ENCODE data around the gene LRP6.

DNA sequence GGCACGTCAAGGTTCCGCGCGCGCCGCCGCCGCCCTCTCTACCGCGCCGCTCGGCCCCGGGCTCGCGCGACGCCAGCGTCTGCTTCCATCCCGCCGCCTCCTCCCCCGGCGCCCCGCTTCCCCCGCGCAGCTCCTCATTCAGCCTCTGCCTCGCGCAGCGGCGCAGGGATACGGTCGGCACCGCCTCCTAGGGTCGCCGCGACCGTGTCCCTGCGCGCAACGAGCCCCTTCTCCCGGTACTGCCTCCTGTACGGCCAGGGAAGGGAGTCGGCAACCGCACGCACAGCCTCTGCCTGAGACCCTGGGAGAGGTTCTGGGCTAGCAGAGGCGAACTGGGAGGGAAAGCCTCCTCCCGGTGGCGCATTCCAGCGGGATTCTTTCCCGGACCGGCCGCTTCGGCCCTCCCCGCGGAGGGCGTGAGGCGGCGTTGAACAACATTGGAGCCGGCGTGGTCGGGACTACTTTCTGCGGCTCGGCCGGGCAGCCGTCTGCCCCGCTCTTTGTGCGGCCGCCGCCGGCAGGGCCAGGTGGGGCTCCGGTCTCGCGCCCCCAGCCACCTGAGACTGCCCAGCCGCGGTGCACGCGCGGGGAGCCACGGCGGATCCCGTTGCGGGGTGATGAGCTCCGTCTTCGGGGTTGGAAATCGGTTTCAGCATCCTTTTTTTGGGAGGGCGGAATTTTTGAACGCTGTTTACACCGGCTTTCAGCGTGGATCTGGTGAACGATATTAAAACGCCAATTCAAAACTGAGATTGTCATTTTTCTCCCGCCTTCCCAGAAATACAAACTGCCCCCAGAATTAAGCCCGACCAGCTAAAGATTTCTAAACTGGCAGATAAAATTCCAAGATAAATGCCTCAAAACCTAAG lies at the start of gene LRP6:
- TF ChIP-seq, protein P1, sequence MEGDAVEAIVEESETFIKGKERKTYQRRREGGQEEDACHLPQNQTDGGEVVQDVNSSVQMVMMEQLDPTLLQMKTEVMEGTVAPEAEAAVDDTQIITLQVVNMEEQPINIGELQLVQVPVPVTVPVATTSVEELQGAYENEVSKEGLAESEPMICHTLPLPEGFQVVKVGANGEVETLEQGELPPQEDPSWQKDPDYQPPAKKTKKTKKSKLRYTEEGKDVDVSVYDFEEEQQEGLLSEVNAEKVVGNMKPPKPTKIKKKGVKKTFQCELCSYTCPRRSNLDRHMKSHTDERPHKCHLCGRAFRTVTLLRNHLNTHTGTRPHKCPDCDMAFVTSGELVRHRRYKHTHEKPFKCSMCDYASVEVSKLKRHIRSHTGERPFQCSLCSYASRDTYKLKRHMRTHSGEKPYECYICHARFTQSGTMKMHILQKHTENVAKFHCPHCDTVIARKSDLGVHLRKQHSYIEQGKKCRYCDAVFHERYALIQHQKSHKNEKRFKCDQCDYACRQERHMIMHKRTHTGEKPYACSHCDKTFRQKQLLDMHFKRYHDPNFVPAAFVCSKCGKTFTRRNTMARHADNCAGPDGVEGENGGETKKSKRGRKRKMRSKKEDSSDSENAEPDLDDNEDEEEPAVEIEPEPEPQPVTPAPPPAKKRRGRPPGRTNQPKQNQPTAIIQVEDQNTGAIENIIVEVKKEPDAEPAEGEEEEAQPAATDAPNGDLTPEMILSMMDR (optimal IDR thresholded peaks at IDR 0.05 in 1 of 3, IDR thresholded peaks at IDR 0.05 in 1 of 3, conservative IDR thresholded peaks at IDR 0.05 in 1 of 3; ENCODE audit: extremely low read depth in 1 of 3, insufficient read depth in 2 of 3, low read length in 3 of 3): no peak
- TF ChIP-seq EZH2 (IDR thresholded peaks at IDR 0.05; ENCODE audit: low read length): no peak
